Measurements from ENCODE around the gene FOSL1.

The FOSL1 gene

DNA sequence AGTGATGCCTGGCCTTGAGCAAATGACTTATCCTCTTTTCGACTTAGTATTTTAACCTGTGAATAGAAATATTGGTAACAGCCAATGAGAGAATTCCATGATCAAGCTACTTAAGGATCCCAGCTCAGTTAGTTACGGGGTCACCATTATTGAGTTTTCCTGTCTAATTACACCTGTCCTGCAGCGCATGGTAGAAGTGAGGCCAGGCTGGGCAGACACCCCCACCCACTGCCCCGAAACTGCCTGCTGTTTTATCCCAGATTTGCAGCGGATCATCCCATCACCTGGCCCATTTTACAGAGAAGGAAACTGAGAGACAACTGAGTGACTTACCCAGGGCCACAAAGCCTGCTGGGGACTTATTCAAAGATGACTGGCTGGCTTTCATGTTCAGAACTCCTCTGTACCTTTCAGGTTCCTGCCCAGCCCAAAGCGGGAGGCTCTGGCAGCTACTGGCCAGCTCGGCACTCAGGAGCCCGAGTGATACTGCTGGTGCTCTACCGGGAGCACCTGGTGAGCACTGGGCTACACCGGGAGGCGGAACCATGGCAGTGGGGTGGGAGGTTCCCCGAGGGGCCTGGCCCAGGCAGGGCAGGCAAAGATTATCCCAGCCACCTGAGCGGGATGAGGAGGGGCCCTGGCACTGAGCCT lies 38.5 kb downstream of the FOSL1 start:
- DNase-seq = no peak

DNA sequence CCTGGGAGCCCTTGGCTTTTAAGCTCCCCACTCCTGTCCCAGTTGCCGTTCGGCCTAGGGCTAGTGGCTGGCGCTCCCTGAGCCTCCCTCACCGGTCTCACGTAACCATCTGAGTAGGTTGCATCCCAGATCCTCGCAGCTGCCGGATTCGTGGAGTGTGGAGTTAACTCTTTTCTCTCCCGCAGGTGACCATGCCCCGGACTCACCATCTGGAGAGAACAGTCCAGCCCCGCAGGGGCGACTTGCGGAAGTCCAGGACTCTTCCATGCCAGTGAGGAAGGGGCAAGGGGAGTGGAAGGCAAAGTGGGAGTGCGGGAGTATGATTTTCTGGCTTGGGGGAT lies 39.1 kb downstream of the FOSL1 start:
- DNase-seq = no peak

GRCh38 chr11:65860278-65861164 lies 39.7 kb downstream of the FOSL1 start, which contains the start of gene MUS81:
Gene MUS81, plus strand, starts transcription at chr11:65860433. Its CDS starts 321 bp downstream, at chr11:65860754.
- peak; percentile 93 for DNase-seq

GRCh38 chr11:65859812-65860277 lies 40.3 kb downstream of the FOSL1 start:
- no peak for DNase-seq

GRCh38 chr11:65859095-65859811 lies 40.9 kb downstream of the FOSL1 start:
- peak; percentile 97 for DNase-seq

DNA sequence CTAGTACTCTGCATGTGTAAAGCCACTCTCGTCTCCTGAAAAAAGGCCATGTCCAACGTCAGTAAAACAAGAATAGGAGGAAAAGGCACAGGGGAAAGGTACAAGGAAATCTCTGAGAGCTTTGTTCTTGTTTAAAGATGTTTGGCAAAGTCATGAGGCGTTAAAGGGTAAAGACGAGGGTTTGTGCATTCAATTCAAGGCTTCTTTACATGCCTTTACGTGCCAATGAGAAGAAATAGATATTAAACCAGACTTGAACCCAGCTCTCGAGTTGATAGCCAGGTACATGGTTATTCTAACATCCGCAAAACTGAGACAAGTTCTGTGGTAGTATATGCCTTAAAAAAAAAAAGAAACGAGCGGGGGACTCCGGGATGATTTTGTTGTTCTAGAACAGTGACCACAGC lies 41.5 kb downstream of the FOSL1 start:
- DNase-seq = no peak

DNA sequence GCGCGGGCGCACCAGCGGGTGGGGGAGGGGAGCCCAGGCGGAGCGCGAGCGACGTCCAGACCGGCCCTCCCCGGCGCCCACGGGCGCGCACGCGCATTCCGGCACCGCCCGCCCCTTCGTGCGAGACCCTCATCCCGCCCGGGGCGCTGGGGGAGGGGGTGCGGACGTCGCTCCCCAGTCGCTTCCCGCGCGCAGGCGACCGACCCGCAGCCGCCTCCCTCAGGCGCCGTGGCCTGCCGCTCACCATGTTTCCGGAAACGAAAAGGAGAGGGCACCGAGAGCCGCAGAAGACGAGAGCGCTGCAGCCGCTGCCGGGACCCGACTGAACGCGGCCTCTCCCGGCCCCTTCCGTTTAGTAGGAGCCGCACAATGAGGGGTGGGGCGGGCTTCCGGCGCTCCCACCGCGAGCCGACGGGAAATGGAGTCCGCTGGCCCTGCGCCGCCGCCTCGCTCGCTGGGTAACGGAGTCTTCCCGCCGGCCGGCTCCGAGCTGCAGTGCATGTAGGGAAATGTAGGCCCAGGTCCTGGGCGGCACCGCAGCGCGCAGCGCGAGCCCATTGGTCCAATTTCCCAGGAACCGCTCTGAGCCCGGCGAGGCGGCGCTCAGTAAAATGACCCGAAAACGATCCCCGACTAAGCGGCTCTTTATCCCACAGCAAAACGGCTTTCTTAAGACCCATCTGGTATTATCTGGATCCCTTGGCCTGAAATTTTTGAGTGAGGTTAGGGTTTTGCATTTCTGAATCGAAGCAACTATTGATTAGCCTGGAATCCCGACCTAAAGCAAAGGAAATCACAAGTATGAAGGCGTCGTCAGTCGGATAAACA lies 42.1 kb downstream of the FOSL1 start, which contains the start of gene CFL1:
Gene CFL1 (minus strand): TSS at position 328 of the 828 bp plus-strand sequence. CDS start 81 bp downstream, at position 247.
- peak; percentile 97 for DNase-seq

DNA sequence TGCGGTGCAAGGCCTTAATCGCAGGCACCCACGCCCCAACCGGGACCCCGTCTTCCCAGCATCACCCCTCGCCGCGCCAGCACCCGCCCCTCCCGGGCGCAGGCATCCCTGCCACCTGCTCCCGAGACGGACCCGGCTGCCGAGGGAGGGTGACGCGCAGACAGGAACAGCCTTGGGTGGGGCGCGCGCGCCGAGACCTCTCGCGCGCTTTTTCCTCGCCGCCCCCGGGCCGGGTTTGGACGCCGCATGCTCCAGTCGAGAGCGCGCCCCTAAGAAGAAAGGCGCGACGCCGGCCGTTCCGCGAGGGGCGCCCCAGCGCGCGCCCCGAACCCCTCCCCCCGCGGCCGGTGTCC lies 42.7 kb downstream of the FOSL1 start:
- DNase-seq = peak; percentile 23

DNA sequence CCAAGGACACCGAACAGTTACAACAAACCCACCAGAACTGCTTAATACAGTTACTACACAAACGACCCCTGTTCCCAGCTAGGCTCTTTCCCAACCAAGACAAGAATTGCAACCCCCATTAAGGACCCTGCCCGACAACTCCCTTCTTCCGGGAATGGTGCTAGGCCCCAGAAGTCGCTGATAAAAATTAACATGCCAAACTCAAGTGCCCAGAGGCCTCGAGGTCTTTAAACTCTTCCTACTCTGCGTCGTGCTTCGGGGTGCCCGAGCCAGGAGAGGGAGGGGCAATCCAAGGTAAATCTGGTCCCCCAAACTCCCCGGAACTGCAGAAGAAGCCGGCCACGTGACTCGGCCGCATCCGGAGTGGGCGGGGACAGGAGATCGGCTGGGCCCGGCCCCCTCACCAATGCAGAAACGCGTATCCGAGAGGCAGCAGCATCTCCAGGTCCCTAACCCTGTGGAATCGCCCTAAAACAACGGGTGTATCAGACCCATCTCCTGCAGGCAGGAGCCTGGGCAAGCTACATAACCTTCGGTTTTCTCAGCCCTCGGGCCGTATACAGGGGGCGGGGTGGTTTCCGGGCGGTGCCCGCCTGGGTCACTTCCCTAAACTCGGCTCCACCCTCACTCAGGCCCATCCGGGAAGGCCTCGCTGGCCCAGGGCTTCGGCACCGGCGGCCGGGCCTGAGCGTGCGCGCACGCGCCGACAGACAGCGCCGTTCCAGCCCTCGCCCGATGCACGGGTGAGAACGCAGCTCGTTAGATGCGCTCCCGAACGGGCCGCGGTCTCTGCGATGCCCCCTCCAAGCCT lies 43.3 kb downstream of the FOSL1 start:
- peak; percentile 80 for DNase-seq

GRCh38 chr11:65855927-65856363 lies 44.2 kb downstream of the FOSL1 start:
- no peak for DNase-seq

DNA sequence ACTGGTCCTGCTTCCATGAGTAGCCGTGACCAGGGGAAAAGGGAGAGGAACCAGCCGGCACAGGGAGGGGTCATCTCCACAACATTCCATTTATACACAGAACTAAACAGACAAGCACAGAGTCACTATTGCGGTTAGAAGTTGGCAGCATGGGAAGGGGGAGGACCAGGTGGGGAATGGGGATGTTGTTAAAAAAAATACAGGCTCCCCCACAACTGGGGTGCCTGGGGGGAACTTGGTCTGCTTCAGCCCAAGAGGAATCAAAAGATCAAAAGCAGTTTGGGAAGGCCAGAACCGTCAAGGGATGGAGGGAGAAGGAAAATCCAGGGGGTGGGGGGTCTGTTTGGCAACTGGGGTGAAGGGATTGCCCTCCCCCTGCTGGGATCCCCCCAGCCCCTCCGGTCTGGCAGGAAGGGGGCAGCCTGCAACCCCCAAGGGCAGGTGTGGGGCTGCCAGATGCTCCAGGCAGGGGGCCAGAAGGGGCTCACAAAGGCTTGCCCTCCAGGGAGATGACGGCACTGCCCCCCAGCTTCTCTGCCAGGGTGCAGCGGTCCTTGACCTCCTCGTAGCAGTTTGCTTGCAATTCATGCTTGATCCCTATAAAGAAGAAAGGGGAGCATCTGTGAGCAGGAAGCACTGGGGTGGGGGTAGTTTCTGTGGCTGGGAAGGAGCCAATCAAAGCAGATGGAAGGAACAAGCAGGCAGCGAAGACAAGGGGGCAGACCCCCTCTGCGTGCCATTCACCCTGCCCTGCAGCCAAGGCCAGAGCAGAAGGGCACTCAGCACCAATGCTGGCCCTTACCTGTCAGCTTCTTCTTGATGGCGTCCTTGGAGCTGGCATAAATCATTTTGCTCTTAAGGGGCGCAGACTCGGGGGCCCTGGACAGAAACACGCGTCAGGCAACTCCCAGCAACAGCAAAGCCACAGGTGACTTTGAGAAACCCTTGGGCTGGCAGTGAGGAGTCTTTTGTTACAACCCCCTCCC lies 45.0 kb downstream of the FOSL1 start:
- no peak for DNase-seq

GRCh38 chr11:65854161-65854592 lies 46.0 kb downstream of the FOSL1 start:
- DNase-seq = no peak

GRCh38 chr11:65853246-65853979 lies 46.8 kb downstream of the FOSL1 start:
- no peak for DNase-seq

- DNase-seq = no peak
Observed at GRCh38 chr11:65852508-65853245, 47.5 kb downstream of the FOSL1 start.

DNA sequence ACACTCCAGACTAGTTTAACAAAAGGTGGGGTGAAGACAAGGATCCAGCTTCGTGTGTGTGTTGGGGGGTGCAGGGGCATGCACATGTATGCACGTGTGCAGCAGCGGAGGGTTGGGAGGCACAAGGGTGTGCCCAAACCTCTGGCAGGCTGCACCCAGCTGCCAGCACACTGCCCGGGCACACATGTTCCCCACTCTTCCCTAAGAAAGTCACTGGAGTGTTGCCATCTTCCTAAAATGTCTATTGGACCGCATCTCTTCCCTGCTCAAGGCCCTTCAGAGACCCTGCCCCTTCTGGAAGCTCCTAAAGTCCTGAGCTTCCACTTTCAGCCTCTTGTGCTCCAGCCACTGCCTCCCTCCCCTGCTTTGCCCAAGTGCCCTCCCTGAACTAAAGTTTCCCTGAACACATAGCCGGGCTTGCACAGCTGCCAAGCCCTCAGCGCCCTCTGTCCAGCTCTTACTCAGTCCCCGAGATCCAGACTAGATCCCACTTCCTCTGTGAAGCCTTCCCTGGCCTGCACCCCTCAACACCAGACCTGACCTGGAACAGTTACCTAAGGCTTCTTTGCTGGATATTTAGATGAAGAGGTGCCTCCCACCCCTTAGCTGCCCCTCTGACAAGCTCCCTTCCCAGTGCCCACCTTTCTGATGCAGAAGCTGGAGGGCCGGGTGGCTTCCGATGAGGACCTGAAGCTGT lies 48.2 kb downstream of the FOSL1 start:
- DNase-seq = no peak

DNA sequence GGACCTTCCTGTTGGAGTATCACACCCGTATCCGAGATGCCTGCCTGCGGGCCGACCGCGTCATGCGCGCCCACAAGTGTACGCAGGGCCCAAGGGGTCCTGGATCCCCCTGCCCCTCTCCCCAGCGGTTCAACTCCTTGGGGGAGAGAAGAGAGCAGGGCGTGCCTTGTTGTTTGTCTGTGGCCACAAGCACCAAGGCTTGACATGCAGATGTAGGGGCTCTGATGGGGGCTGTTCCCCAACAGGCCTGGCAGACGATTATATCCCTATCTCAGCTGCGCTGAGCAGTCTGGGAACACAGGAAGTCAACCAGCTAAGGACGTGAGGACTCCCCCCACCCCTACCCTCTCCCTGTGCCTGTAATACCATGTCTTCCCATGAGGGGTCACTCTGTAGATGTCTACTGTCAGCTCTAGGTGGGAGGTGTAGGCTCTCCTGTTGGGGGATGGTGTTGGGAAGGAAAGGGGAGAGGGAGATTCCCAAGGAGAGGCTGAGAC lies 49.1 kb downstream of the FOSL1 start:
- DNase-seq = no peak

DNA sequence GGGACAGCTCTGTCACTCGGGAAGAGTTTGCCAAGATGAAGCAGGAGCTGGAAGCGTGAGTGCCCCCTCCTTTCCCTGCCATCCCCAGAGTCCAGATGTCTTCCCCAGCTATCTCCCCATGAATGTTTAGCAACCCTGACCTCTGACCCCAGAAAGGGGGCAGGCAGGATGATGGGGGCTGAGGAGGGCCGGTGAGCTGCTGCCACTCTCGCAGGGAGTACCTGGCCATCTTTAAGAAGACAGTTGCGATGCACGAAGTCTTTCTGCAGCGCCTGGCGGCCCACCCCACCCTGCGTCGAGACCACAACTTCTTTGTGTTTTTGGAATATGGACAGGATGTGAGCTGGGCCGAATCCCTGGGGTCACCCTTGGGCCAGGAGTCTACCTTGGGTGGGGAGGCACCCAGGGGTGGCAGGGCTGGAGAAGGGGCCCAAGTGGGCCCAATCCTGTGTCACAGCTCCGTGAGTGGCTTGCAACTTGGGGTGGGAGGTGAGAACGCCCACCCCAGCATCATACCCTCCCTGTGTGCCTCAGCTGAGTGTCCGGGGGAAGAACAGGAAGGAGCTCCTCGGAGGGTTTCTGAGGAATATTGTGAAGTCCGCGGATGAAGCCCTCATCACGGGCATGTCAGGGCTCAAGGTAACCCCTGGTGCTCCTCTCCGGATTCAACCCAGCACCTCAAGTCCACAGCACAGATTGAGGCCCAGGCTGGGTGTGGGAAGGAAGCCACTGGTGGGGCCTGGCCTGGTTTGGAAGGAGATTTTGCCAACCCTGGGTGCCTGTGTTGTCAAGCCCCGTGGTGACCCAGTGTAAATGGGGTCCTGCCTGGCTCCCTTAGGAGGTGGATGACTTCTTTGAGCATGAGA lies 49.7 kb downstream of the FOSL1 start:
- DNase-seq = no peak

Data from CD4-positive, alpha-beta T cell treated with Interferon gamma for 1 hour (primary cell).